Uterus (tissue), 2 donors: Measurements from ENCODE around the gene SYTL3.

ENCODE experiments used
- POLR2A ChIP-seq, 2 donors: fragments of 450-650 bp; IDR thresholded peaks; one replicate each; pipeline ENCODE4 v1.6.1; 2016; ENCODE audit warnings: antibody characterized with exemption in 2 of 2, mild to moderate bottlenecking in 1 of 2, moderate library complexity in 1 of 2
- TF ChIP-seq, protein P1 (sequence below), 4 experiments: fragments of 200-600 bp in 2 of 4; fragments of 450-650 bp in 2 of 4; sonication (generic) in 2 of 4; IDR thresholded peaks; one replicate each; pipeline ENCODE4 v1.5.1; 2016 to 2019; ENCODE audit warnings: antibody characterized with exemption in 4 of 4, mild to moderate bottlenecking in 2 of 4, moderate library complexity in 1 of 4

DNA sequence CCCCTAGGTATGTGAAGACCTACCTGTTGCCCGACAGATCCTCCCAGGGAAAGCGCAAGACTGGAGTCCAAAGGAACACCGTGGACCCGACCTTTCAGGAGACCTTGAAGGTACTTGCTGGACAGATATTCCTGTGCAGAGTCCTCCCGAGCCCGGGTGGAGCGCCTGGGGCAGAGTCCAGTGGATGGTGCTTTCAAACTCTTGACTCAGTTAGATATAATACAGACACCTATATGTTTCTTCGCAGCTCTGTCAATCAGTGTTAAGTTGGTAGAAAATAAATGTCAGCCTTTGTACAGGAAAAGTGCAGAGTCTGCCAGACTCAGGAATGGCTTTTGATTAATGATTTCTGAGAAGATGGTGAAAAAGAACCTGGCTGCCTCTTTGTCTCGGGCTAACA, 102.1 kb downstream of the SYTL3 start:
- TF ChIP-seq, protein P1, sequence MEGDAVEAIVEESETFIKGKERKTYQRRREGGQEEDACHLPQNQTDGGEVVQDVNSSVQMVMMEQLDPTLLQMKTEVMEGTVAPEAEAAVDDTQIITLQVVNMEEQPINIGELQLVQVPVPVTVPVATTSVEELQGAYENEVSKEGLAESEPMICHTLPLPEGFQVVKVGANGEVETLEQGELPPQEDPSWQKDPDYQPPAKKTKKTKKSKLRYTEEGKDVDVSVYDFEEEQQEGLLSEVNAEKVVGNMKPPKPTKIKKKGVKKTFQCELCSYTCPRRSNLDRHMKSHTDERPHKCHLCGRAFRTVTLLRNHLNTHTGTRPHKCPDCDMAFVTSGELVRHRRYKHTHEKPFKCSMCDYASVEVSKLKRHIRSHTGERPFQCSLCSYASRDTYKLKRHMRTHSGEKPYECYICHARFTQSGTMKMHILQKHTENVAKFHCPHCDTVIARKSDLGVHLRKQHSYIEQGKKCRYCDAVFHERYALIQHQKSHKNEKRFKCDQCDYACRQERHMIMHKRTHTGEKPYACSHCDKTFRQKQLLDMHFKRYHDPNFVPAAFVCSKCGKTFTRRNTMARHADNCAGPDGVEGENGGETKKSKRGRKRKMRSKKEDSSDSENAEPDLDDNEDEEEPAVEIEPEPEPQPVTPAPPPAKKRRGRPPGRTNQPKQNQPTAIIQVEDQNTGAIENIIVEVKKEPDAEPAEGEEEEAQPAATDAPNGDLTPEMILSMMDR (IDR thresholded peaks at IDR 0.05), result no peak
- no peak for TF ChIP-seq POLR2A (IDR thresholded peaks at IDR 0.05)
